Measurements from ENCODE around the gene STRAP. TPM values are rescaled to one million over a fixed set of nuclear protein-coding genes. Genes with fewer than 3 reads are reported as not detected.

Gene STRAP
- total and polyA plus RNA-seq, 2 of the 8 experiments (the other 6 are each of a cell fraction or from before 2014, with no cell fraction given), result 107 to 251 TPM

DNA sequence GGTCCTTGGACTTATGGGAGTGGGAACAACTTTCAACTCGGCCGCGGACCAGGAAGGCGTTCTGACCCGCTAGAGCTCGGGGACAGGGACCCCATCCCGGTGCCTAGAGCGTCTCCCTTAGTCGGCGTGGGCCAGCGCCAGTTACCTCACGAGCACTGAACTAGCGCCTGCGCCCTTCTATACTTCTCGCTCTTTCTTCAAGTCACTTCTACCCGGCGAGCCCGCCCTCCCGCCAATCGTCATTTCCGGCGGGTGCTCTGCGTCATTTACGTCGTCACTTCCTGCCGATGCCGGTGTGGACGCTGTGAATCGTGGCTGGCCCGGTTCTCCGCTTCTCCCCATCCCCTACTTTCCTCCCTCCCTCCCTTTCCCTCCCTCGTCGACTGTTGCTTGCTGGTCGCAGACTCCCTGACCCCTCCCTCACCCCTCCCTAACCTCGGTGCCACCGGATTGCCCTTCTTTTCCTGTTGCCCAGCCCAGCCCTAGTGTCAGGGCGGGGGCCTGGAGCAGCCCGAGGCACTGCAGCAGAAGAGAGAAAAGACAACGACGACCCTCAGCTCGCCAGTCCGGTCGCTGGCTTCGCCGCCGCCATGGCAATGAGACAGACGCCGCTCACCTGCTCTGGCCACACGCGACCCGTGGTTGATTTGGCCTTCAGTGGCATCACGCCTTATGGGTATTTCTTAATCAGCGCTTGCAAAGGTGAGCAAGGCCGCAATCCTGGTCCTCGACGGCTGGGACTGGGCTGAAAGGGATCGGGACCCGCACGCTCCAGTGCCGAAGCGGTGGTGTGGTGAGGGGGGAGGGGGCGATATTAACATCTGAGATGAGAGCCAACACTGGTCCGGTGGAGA lies at the start of gene STRAP (continued):
- no peak for TF ChIP-seq TEAD4 (IDR thresholded peaks at IDR 0.05; ENCODE audit: low read depth, low read length)
- TF ChIP-seq CBX5 (IDR thresholded peaks at IDR 0.05; ENCODE audit: low read depth, low read length), result no peak
- TF ChIP-seq EP300 (IDR thresholded peaks at IDR 0.05; ENCODE audit: borderline replicate concordance in 1 of 2, low read depth in 2 of 2, low read length in 2 of 2), result peak in 1 of 2 experiments; percentile 11; a peak in 1 of 3 replicates
- TF ChIP-seq SP2 (IDR thresholded peaks at IDR 0.05; ENCODE audit: low read length), result no peak; the same call in 1 of the 2 replicates
- peak in 1 of 2 experiments; percentile 58; a peak in 2 of 4 replicates for TF ChIP-seq SIN3A (conservative IDR thresholded peaks at IDR 0.05 in 1 of 2, IDR thresholded peaks at IDR 0.05 in 1 of 2; ENCODE audit: low read depth in 1 of 2, low read length in 2 of 2)
- peak; percentile 90 for TF ChIP-seq TBP (IDR thresholded peaks at IDR 0.05; ENCODE audit: low read depth, low read length)
- no peak for TF ChIP-seq MAFK (IDR thresholded peaks at IDR 0.05; ENCODE audit: low read depth, low read length)

Data from H1 (cell line).